SU-DHL-6 (cell line): ENCODE measurements around the gene TMEM260.

Experiments
- H2AFZ ChIP-seq: fragments of 200-600 bp; sonication (generic); 2 replicates; pipeline ENCODE4 v1.6.1; 2014; ENCODE audit warnings: low read depth, mild to moderate bottlenecking, moderate library complexity, mixed read lengths, antibody characterized with exemption, low read length; ENCODE audit not compliant: severe bottlenecking
- H3F3A ChIP-seq: fragments of 200-600 bp; shearing (Covaris generic); 2 replicates; pipeline ENCODE4 v1.6.0; 2016; ENCODE audit warnings: antibody characterized with exemption, mild to moderate bottlenecking; ENCODE audit not compliant: insufficient read depth
- H3K27ac ChIP-seq: fragments of 200-600 bp; sonication (generic); 2 replicates; pipeline ENCODE4 v1.5.1; 2016; ENCODE audit warnings: low read depth, mild to moderate bottlenecking, low read length, moderate library complexity, mixed read lengths
- H3K27me3 ChIP-seq: fragments of 200-600 bp; sonication (generic), shearing (Covaris generic); 2 replicates; pipeline ENCODE4 v1.6.0; 2014; ENCODE audit warnings: mild to moderate bottlenecking, low read length
- H3K36me3 ChIP-seq: fragments of 200-600 bp; sonication (generic); 2 replicates; pipeline ENCODE4 v1.6.1; 2014; ENCODE audit warnings: mild to moderate bottlenecking, low read length, mixed read lengths
- H3K4me2 ChIP-seq: fragments of 300-600, 200-600 bp; shearing (Covaris generic), sonication (generic); 2 replicates; pipeline ENCODE4 v1.6.0; 2014; ENCODE audit warnings: low read length, low read depth, mild to moderate bottlenecking; ENCODE audit not compliant: poor library complexity, severe bottlenecking
- H3K4me3 ChIP-seq: fragments of 200-600 bp; sonication (generic); 2 replicates; pipeline ENCODE4 v1.5.1; 2014; ENCODE audit warnings: antibody characterized with exemption, low read length, mild to moderate bottlenecking, mixed read lengths; ENCODE audit not compliant: insufficient read depth, poor library complexity, severe bottlenecking
- H3K79me2 ChIP-seq: fragments of 200-600 bp; sonication (generic); 2 replicates; pipeline ENCODE4 v1.6.1; 2014; ENCODE audit warnings: mild to moderate bottlenecking, low read length, moderate library complexity; ENCODE audit not compliant: insufficient read depth
- H3K9ac ChIP-seq: fragments of 200-600 bp; sonication (generic); 2 replicates; pipeline ENCODE4 v1.7.0; 2014; ENCODE audit warnings: mild to moderate bottlenecking, low read length
- H3K9me2 ChIP-seq: fragments of 200-600 bp; sonication (generic); replicated peaks from 2 replicates; pipeline ENCODE4 v1.6.1; 2014; ENCODE audit warnings: low read length; ENCODE audit not compliant: insufficient read depth
- H3K9me3 ChIP-seq: fragments of 200-600 bp; sonication (generic); 2 replicates; pipeline ENCODE4 v1.6.1; 2014; ENCODE audit warnings: low read length, mixed read lengths; ENCODE audit not compliant: insufficient read depth
- H4K20me1 ChIP-seq: fragments of 200-600 bp; sonication (generic); 2 replicates; pipeline ENCODE4 v1.6.1; 2014; ENCODE audit warnings: low read depth, mild to moderate bottlenecking, antibody characterized with exemption, low read length, moderate library complexity, mixed read lengths
- CTCF ChIP-seq: fragments of 200-600 bp; sonication (generic); IDR thresholded peaks from one replicate; pipeline ENCODE4 v1.5.1; 2017; ENCODE audit warnings: antibody characterized with exemption, mild to moderate bottlenecking, low read length, moderate library complexity; ENCODE audit not compliant: insufficient read depth, poor library complexity, severe bottlenecking
- EZH2phosphoT487 ChIP-seq: fragments of 200-600 bp; sonication (generic), shearing (Covaris generic); conservative IDR thresholded peaks from 2 replicates; pipeline ENCODE4 v1.6.1; 2018; ENCODE audit warnings: mild to moderate bottlenecking, antibody characterized with exemption, low read length, moderate library complexity, mixed read lengths

Gene TMEM260

GRCh38 chr14:56617084-56617483 lies 37.5 kb downstream of the TMEM260 start:
- H3F3A ChIP-seq: no peaks in the 10 kb centered on the region
- no peaks in the 10 kb centered on the region for H3K9me3 ChIP-seq
- no peak overlapping the region for H3K9ac ChIP-seq
- H3K36me3 ChIP-seq: peaks cover 18% of the 10 kb centered on the region; the same call in 1 of the 2 replicates
- H2AFZ ChIP-seq: no peak overlapping the region
- H3K27ac ChIP-seq: no peak overlapping the region
- no peaks in the 10 kb centered on the region for H3K79me2 ChIP-seq
- no peaks in the 10 kb centered on the region; the same call in 1 of the 2 replicates for H4K20me1 ChIP-seq
- H3K4me2 ChIP-seq: no peak overlapping the region
- no peaks in the 10 kb centered on the region for H3K9me2 ChIP-seq
- TF ChIP-seq CTCF: no peak
- no peak for TF ChIP-seq EZH2phosphoT487
- no peaks in the 10 kb centered on the region for H3K27me3 ChIP-seq
- no peak overlapping the region for H3K4me3 ChIP-seq

- no peak for TF ChIP-seq EZH2phosphoT487
- Histone ChIP-seq H4K20me1 (no peaks in the 10 kb centered on the region), H3K79me2 (no peaks in the 10 kb centered on the region), H3K27me3 (no peaks in the 10 kb centered on the region), H3K4me2 (no peak overlapping the region), H3F3A (no peaks in the 10 kb centered on the region), H2AFZ (no peak overlapping the region), H3K27ac (no peak overlapping the region), H3K9ac (no peak overlapping the region), H3K4me3 (no peak overlapping the region), H3K36me3 (peaks cover 51% of the 10 kb centered on the region), H3K9me3 (peaks cover 4% of the 10 kb centered on the region; the same call in 1 of the 2 replicates), H3K9me2 (no peaks in the 10 kb centered on the region)
Observed at GRCh38 chr14:56630707-56631106, 51.1 kb downstream of the TMEM260 start.

GRCh38 chr14:56632195-56632594 lies 52.6 kb downstream of the TMEM260 start:
- Histone ChIP-seq H3K4me2 (no peak overlapping the region), H3K79me2 (no peaks in the 10 kb centered on the region), H3K27me3 (no peaks in the 10 kb centered on the region), H3K4me3 (no peak overlapping the region), H3K36me3 (peaks cover 52% of the 10 kb centered on the region), H2AFZ (no peak overlapping the region), H3K9me3 (peaks cover 4% of the 10 kb centered on the region; the same call in 1 of the 2 replicates), H3K9me2 (no peaks in the 10 kb centered on the region), H3K9ac (no peak overlapping the region), H3K27ac (no peak overlapping the region), H4K20me1 (no peaks in the 10 kb centered on the region), H3F3A (no peaks in the 10 kb centered on the region)
- TF ChIP-seq CTCF: no peak
- TF ChIP-seq EZH2phosphoT487: no peak

- no peak overlapping the region for H3K9ac ChIP-seq
- TF ChIP-seq CTCF (no peak), EZH2phosphoT487 (no peak)
- H2AFZ ChIP-seq: no peak overlapping the region
- no peaks in the 10 kb centered on the region for H3K9me2 ChIP-seq
- no peaks in the 10 kb centered on the region for H3F3A ChIP-seq
- peaks cover 4% of the 10 kb centered on the region; the same call in 1 of the 2 replicates for H3K9me3 ChIP-seq
- H3K27me3 ChIP-seq: no peaks in the 10 kb centered on the region
- H3K4me2 ChIP-seq: no peak overlapping the region
- H3K36me3 ChIP-seq: peaks cover 51% of the 10 kb centered on the region
- H3K27ac ChIP-seq: no peak overlapping the region
- H4K20me1 ChIP-seq: no peaks in the 10 kb centered on the region
- no peak overlapping the region for H3K4me3 ChIP-seq
- H3K79me2 ChIP-seq: no peaks in the 10 kb centered on the region
Observed at GRCh38 chr14:56633544-56633943, 53.9 kb downstream of the TMEM260 start.
